CD4-positive, alpha-beta T cell treated with Interleukin-15 for 4 hours (primary cell): ENCODE data around the gene PLXNA4.
A peak's percentile ranks its signal among the peaks of the same experiment; 100 is the strongest.

Experiments
- DNase-seq: peaks from one replicate; pipeline ENCODE4 v3.0.0-alpha.2; 2020; ENCODE audit warnings: low spot score

PLXNA4 gene

GRCh38 chr7:132588596-132588995 lies 12.3 kb upstream of the PLXNA4 start:
- no peak for DNase-seq

- no peak for DNase-seq
These were observed 8.7 kb upstream of the PLXNA4 start for GRCh38 chr7:132584796-132585494.

- DNase-seq = no peak
These were observed 5.2 kb upstream of the PLXNA4 start for GRCh38 chr7:132581431-132581830.

- peak; percentile 65 for DNase-seq
These were observed 4.5 kb upstream of the PLXNA4 start for GRCh38 chr7:132580717-132581285.

GRCh38 chr7:132580277-132580676 lies 4.0 kb upstream of the PLXNA4 start:
- DNase-seq = no peak

GRCh38 chr7:132579260-132579899 lies 3.1 kb upstream of the PLXNA4 start:
- DNase-seq = no peak

- DNase-seq = no peak
These were observed 2.6 kb upstream of the PLXNA4 start for GRCh38 chr7:132578826-132579225.

GRCh38 chr7:132578050-132578370 lies 1.7 kb upstream of the PLXNA4 start:
- DNase-seq = no peak

- no peak for DNase-seq
These were observed 1.2 kb upstream of the PLXNA4 start for GRCh38 chr7:132577206-132578049.

GRCh38 chr7:132576721-132577085 lies 433 bp upstream of the PLXNA4 start:
- no peak for DNase-seq

- no peak for DNase-seq
These were observed 770 bp downstream of the PLXNA4 start for GRCh38 chr7:132575419-132575981.

- no peak for DNase-seq
These were observed 2.0 kb downstream of the PLXNA4 start for GRCh38 chr7:132574223-132574622.

- no peak for DNase-seq
These were observed 2.9 kb downstream of the PLXNA4 start for GRCh38 chr7:132573251-132573955.

- no peak for DNase-seq
These were observed 3.7 kb downstream of the PLXNA4 start for GRCh38 chr7:132572526-132572925.

- no peak for DNase-seq
These were observed 4.3 kb downstream of the PLXNA4 start for GRCh38 chr7:132571970-132572369.

- DNase-seq = no peak
These were observed 6.2 kb downstream of the PLXNA4 start for GRCh38 chr7:132569884-132570614.

GRCh38 chr7:132568962-132569361 lies 7.3 kb downstream of the PLXNA4 start:
- no peak for DNase-seq

- DNase-seq = no peak
These were observed 10.4 kb downstream of the PLXNA4 start for GRCh38 chr7:132565885-132566284.

- DNase-seq = no peak
These were observed 10.8 kb downstream of the PLXNA4 start for GRCh38 chr7:132565441-132565840.

- no peak for DNase-seq
These were observed 11.4 kb downstream of the PLXNA4 start for GRCh38 chr7:132564849-132565248.

- no peak for DNase-seq
These were observed 12.2 kb downstream of the PLXNA4 start for GRCh38 chr7:132564090-132564489.
